ENCODE results near the gene ADAMTS15. TPM values are rescaled to one million over a fixed set of nuclear protein-coding genes. Genes with fewer than 3 reads are reported as not detected.

The ADAMTS15 gene
- total and polyA plus RNA-seq, 10 of the 15 experiments (the other 5 are each of a cell fraction or from before 2014, with no cell fraction given): not detected

DNA sequence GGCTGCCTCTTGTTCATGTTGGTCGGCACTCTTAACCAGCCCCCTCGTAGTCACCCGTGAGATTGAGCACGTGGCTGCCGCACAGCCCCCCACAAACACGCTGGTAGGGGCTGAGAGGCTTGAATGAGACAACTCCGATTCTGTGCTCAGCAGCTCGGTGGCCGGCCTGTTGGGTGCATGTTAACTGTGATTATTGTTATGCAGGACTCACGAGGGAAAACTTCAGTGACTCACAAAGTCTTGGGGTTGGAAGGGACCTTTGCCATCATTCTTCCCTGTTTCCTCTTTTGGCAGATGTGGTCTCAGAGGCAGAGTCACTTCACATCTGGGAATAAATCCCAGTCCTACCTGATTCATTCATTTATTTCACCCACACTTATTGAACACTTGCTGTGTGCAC lies 75.2 kb downstream of the ADAMTS15 start:
- Histone ChIP-seq H3K79me2 (ENCODE audit: control insufficient read depth, insufficient read depth, low read length) (no peaks in the 10 kb centered on the region), H3K27me3 (replicated peaks in 1 of 2; ENCODE audit: control insufficient read depth in 2 of 2, insufficient read depth in 2 of 2, low read length in 1 of 2) (peaks cover 2 to 8% of the 10 kb centered on the region in 2 experiments), H3K27ac (ENCODE audit: control insufficient read depth, insufficient read depth) (no peak overlapping the region), H3K4me1 (ENCODE audit: control insufficient read depth, insufficient read depth, low read length) (no peaks in the 10 kb centered on the region), H4K20me1 (ENCODE audit: control insufficient read depth, insufficient read depth) (no peaks in the 10 kb centered on the region), H2AFZ (ENCODE audit: control insufficient read depth, low read depth, low read length) (no peak overlapping the region), H3K9ac (ENCODE audit: control insufficient read depth, insufficient read depth, low read length) (no peak overlapping the region), H3K4me2 (ENCODE audit: control insufficient read depth, insufficient read depth) (no peak overlapping the region), H3K9me3 (replicated peaks; ENCODE audit: control insufficient read depth, insufficient read depth, low read length) (no peaks in the 10 kb centered on the region), H3K36me3 (ENCODE audit: control insufficient read depth in 2 of 2, insufficient read depth in 2 of 2, low read length in 1 of 2) (no peaks in the 10 kb centered on the region), H3K4me3 (no peak overlapping the region)
- POLR2A ChIA-PET: no interaction called here
- FAIRE-seq: no peak
- WGBS (ENCODE audit: insufficient coverage, insufficient replicate concordance, low lambda C conversion rate, missing lambda C conversion rate): 19% methylated on average over 10 of the region's 10 CpGs
- CTCF ChIA-PET: no interaction called here
- no peak for DNase-seq (ENCODE audit: low read depth, low spot score)
- no peak for ATAC-seq
- in situ Hi-C loops (cut with MboI): no loop called here
- SMC1A ChIA-PET (ENCODE audit: uncharacterized antibody, unreplicated experiment): no interaction called here
- RAD21 ChIA-PET (ENCODE audit: unreplicated experiment): no interaction called here
- intact Hi-C loops (cut with micrococcal nuclease; ENCODE audit: unreplicated experiment): no loop called here
- no TSS peak for BruUV-seq (replicated peaks)
- TF ChIP-seq SRF (IDR thresholded peaks at IDR 0.05; ENCODE audit: low read depth in 2 of 2, low read length in 2 of 2) (no peak), NRF1 (conservative IDR thresholded peaks at IDR 0.05; ENCODE audit: low read depth, low read length) (no peak), NR2F1 (conservative IDR thresholded peaks at IDR 0.05) (no peak), TAF1 (IDR thresholded peaks at IDR 0.05; ENCODE audit: borderline replicate concordance, low read depth, low read length) (no peak)
- TF ChIP-seq, protein P1, sequence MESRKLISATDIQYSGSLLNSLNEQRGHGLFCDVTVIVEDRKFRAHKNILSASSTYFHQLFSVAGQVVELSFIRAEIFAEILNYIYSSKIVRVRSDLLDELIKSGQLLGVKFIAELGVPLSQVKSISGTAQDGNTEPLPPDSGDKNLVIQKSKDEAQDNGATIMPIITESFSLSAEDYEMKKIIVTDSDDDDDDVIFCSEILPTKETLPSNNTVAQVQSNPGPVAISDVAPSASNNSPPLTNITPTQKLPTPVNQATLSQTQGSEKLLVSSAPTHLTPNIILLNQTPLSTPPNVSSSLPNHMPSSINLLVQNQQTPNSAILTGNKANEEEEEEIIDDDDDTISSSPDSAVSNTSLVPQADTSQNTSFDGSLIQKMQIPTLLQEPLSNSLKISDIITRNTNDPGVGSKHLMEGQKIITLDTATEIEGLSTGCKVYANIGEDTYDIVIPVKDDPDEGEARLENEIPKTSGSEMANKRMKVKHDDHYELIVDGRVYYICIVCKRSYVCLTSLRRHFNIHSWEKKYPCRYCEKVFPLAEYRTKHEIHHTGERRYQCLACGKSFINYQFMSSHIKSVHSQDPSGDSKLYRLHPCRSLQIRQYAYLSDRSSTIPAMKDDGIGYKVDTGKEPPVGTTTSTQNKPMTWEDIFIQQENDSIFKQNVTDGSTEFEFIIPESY (IDR thresholded peaks at IDR 0.05): no peak
- TF ChIP-seq, protein P2, sequence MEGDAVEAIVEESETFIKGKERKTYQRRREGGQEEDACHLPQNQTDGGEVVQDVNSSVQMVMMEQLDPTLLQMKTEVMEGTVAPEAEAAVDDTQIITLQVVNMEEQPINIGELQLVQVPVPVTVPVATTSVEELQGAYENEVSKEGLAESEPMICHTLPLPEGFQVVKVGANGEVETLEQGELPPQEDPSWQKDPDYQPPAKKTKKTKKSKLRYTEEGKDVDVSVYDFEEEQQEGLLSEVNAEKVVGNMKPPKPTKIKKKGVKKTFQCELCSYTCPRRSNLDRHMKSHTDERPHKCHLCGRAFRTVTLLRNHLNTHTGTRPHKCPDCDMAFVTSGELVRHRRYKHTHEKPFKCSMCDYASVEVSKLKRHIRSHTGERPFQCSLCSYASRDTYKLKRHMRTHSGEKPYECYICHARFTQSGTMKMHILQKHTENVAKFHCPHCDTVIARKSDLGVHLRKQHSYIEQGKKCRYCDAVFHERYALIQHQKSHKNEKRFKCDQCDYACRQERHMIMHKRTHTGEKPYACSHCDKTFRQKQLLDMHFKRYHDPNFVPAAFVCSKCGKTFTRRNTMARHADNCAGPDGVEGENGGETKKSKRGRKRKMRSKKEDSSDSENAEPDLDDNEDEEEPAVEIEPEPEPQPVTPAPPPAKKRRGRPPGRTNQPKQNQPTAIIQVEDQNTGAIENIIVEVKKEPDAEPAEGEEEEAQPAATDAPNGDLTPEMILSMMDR (IDR thresholded peaks at IDR 0.05 in 2 of 3, conservative IDR thresholded peaks at IDR 0.05 in 1 of 3; ENCODE audit: control insufficient read depth in 2 of 3, extremely low read depth in 1 of 3, insufficient read depth in 1 of 3, low read depth in 3 of 3, low read length in 3 of 3): no peak
- TF ChIP-seq, protein P3, sequence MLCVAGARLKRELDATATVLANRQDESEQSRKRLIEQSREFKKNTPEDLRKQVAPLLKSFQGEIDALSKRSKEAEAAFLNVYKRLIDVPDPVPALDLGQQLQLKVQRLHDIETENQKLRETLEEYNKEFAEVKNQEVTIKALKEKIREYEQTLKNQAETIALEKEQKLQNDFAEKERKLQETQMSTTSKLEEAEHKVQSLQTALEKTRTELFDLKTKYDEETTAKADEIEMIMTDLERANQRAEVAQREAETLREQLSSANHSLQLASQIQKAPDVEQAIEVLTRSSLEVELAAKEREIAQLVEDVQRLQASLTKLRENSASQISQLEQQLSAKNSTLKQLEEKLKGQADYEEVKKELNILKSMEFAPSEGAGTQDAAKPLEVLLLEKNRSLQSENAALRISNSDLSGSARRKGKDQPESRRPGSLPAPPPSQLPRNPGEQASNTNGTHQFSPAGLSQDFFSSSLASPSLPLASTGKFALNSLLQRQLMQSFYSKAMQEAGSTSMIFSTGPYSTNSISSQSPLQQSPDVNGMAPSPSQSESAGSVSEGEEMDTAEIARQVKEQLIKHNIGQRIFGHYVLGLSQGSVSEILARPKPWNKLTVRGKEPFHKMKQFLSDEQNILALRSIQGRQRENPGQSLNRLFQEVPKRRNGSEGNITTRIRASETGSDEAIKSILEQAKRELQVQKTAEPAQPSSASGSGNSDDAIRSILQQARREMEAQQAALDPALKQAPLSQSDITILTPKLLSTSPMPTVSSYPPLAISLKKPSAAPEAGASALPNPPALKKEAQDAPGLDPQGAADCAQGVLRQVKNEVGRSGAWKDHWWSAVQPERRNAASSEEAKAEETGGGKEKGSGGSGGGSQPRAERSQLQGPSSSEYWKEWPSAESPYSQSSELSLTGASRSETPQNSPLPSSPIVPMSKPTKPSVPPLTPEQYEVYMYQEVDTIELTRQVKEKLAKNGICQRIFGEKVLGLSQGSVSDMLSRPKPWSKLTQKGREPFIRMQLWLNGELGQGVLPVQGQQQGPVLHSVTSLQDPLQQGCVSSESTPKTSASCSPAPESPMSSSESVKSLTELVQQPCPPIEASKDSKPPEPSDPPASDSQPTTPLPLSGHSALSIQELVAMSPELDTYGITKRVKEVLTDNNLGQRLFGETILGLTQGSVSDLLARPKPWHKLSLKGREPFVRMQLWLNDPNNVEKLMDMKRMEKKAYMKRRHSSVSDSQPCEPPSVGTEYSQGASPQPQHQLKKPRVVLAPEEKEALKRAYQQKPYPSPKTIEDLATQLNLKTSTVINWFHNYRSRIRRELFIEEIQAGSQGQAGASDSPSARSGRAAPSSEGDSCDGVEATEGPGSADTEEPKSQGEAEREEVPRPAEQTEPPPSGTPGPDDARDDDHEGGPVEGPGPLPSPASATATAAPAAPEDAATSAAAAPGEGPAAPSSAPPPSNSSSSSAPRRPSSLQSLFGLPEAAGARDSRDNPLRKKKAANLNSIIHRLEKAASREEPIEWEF (IDR thresholded peaks at IDR 0.05; ENCODE audit: insufficient replicate concordance, low read depth, low read length): no peak
- TF ChIP-seq, protein P4, sequence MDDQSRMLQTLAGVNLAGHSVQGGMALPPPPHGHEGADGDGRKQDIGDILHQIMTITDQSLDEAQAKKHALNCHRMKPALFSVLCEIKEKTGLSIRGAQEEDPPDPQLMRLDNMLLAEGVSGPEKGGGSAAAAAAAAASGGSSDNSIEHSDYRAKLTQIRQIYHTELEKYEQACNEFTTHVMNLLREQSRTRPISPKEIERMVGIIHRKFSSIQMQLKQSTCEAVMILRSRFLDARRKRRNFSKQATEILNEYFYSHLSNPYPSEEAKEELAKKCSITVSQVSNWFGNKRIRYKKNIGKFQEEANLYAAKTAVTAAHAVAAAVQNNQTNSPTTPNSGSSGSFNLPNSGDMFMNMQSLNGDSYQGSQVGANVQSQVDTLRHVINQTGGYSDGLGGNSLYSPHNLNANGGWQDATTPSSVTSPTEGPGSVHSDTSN (IDR thresholded peaks at IDR 0.05; ENCODE audit: insufficient replicate concordance, low read depth, low read length): no peak
- TF ChIP-seq, protein P5, sequence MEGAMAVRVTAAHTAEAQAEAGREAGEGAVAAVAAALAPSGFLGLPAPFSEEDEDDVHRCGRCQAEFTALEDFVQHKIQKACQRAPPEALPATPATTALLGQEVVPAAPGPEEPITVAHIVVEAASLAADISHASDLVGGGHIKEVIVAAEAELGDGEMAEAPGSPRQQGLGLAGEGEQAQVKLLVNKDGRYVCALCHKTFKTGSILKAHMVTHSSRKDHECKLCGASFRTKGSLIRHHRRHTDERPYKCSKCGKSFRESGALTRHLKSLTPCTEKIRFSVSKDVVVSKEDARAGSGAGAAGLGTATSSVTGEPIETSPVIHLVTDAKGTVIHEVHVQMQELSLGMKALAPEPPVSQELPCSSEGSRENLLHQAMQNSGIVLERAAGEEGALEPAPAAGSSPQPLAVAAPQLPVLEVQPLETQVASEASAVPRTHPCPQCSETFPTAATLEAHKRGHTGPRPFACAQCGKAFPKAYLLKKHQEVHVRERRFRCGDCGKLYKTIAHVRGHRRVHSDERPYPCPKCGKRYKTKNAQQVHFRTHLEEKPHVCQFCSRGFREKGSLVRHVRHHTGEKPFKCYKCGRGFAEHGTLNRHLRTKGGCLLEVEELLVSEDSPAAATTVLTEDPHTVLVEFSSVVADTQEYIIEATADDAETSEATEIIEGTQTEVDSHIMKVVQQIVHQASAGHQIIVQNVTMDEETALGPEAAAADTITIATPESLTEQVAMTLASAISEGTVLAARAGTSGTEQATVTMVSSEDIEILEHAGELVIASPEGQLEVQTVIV (IDR thresholded peaks at IDR 0.05; ENCODE audit: borderline replicate concordance, partially characterized antibody): no peak
